ENCODE data around the gene IL16.

DNA sequence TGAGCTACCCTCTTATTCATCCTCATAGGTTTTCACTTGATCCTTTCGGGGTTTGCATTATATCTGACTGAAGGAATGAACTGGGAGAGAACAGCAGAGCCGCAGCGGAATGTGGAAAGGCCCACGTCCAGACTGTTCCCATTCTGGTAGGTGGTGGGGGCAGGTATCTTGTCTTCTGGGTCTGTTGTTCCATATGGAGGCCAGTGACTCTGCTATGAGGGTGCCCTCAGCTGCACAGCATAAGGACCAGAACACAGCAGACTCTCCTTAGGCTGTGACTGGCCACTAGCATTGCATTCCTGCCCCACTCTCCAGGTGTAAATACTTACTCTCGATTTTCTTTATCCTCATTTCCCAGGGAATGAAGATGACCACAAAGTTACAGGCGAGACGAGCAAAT is 165.2 kb downstream of the IL16 start:
- TF ChIP-seq CEBPB (IDR thresholded peaks at IDR 0.05): no peak
- TF ChIP-seq TAF1 (IDR thresholded peaks at IDR 0.05; ENCODE audit: low read depth): no peak
- TF ChIP-seq, protein P1, sequence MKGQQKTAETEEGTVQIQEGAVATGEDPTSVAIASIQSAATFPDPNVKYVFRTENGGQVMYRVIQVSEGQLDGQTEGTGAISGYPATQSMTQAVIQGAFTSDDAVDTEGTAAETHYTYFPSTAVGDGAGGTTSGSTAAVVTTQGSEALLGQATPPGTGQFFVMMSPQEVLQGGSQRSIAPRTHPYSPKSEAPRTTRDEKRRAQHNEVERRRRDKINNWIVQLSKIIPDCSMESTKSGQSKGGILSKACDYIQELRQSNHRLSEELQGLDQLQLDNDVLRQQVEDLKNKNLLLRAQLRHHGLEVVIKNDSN (IDR thresholded peaks at IDR 0.05): no peak
- TF ChIP-seq, protein P2, sequence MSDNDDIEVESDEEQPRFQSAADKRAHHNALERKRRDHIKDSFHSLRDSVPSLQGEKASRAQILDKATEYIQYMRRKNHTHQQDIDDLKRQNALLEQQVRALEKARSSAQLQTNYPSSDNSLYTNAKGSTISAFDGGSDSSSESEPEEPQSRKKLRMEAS (IDR thresholded peaks at IDR 0.05): no peak
- TF ChIP-seq FOXM1 (IDR thresholded peaks at IDR 0.05; ENCODE audit: borderline replicate concordance, low read depth): no peak
- TF ChIP-seq, protein P3, sequence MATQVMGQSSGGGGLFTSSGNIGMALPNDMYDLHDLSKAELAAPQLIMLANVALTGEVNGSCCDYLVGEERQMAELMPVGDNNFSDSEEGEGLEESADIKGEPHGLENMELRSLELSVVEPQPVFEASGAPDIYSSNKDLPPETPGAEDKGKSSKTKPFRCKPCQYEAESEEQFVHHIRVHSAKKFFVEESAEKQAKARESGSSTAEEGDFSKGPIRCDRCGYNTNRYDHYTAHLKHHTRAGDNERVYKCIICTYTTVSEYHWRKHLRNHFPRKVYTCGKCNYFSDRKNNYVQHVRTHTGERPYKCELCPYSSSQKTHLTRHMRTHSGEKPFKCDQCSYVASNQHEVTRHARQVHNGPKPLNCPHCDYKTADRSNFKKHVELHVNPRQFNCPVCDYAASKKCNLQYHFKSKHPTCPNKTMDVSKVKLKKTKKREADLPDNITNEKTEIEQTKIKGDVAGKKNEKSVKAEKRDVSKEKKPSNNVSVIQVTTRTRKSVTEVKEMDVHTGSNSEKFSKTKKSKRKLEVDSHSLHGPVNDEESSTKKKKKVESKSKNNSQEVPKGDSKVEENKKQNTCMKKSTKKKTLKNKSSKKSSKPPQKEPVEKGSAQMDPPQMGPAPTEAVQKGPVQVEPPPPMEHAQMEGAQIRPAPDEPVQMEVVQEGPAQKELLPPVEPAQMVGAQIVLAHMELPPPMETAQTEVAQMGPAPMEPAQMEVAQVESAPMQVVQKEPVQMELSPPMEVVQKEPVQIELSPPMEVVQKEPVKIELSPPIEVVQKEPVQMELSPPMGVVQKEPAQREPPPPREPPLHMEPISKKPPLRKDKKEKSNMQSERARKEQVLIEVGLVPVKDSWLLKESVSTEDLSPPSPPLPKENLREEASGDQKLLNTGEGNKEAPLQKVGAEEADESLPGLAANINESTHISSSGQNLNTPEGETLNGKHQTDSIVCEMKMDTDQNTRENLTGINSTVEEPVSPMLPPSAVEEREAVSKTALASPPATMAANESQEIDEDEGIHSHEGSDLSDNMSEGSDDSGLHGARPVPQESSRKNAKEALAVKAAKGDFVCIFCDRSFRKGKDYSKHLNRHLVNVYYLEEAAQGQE (IDR thresholded peaks at IDR 0.05; ENCODE audit: low read depth): no peak
